ENCODE results near the gene STEAP1.

- TF ChIP-seq POLR2A (IDR thresholded peaks at IDR 0.05), result no peak
- no peak for TF ChIP-seq CTCF (IDR thresholded peaks at IDR 0.05)
Measured at GRCh38 chr7:90119178-90119971, 34.9 kb upstream of the STEAP1 start.

Data from tibial nerve (tissue), 3 donors.